Erythroblast (primary cell): ENCODE data around the gene ADM2.

ENCODE experiments used
- GATA1 ChIP-seq: IDR thresholded peaks from 2 replicates; pipeline ENCODE4 v1.6.1; 2011; ENCODE audit warnings: low read depth, mild to moderate bottlenecking, control low read depth, low read length, moderate library complexity
- POLR2A ChIP-seq: IDR thresholded peaks from 2 replicates; pipeline ENCODE4 v1.6.1; 2011; ENCODE audit warnings: mild to moderate bottlenecking, low read length

DNA sequence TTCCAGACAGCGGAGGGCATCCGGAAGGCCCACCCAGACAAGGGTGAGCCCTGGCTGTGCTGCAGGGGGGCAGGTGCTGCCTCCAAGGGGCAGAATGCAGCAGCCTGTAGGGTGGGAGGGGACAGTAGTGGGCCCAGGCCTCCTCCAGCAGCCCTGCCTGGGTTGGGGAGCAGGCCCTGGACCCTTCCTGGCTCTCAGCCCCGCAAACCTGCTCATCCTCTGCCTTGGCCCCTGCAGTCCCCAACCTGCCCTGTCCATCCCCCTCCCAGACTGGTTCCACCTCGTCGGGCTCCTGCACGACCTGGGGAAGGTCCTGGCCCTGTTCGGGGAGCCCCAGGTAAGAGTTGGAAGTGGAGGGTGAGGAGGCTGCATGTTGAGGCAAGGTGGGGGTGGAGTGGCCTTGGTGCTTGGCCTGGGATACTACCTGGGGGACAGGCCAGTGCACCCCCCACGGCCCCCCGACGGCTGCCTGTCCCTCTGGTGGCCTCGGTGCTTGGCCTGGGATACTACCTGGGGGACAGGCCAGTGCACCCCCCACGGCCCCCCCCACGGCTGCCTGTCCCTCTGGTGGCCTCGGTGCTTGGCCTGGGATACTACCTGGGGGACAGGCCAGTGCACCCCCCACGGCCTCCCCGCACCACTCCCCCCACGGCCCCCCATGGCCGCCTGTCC, 6.8 kb downstream of the ADM2 start:
- TF ChIP-seq POLR2A (no peak), GATA1 (no peak)
